ENCODE data around the gene ABCC11. TPM values are rescaled to one million over a fixed set of nuclear protein-coding genes. Genes with fewer than 3 reads are reported as not detected.

The ABCC11 gene
- total and polyA plus RNA-seq, 7 donors, result 0.14 to 0.28 TPM; not detected in 5

DNA sequence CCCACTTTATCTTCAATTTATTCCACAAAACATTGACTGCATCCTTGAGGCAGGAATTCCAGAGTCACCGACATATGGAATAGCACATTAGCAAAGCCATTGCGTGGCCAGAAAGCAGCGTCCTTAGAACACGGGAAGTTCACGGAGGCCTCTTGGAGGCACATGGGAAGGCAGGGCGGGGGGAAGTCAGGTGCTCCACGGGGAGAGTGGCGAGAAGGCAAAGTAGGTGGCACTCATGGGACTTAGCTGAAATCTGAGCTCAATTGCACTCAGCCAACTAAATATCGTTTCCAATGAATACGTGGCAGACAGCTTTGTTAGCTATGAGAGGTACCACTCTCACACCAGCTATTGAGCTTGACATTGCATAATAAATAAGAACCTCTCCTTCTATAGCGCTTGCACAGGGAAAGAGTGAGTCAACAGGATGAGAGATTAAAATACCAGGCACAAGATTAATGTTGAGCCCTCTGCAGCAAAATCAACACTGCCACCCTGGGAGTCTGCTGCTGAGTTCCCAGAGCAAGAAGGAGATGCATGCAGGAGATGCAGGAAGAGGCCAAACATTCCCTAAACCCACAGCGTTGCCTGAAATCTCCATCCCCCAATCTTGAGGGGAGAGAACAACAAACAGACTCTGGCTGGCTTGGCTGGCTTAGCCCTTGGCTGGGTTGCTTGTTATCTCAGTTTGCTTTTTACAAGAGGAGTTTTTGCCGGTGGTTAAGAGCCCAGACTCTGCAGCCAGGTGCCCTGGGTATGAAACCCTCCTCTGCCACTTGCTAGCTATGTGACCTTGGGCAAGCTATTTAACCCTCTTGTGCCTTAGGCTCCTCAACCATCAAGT lies 120.3 kb downstream of the ABCC11 start:
- WGBS, 2 donors, result 68% methylated on average over 13 of the region's 13 CpGs
- TF ChIP-seq EP300 (IDR thresholded peaks at IDR 0.05), result no peak
- TF ChIP-seq POLR2AphosphoS5 (IDR thresholded peaks at IDR 0.05), result no peak
- TF ChIP-seq, protein P1, sequence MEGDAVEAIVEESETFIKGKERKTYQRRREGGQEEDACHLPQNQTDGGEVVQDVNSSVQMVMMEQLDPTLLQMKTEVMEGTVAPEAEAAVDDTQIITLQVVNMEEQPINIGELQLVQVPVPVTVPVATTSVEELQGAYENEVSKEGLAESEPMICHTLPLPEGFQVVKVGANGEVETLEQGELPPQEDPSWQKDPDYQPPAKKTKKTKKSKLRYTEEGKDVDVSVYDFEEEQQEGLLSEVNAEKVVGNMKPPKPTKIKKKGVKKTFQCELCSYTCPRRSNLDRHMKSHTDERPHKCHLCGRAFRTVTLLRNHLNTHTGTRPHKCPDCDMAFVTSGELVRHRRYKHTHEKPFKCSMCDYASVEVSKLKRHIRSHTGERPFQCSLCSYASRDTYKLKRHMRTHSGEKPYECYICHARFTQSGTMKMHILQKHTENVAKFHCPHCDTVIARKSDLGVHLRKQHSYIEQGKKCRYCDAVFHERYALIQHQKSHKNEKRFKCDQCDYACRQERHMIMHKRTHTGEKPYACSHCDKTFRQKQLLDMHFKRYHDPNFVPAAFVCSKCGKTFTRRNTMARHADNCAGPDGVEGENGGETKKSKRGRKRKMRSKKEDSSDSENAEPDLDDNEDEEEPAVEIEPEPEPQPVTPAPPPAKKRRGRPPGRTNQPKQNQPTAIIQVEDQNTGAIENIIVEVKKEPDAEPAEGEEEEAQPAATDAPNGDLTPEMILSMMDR (IDR thresholded peaks at IDR 0.05), result no peak
- no peak for TF ChIP-seq POLR2A (IDR thresholded peaks at IDR 0.05)
- no peaks in the 10 kb centered on the region for H3K36me3 ChIP-seq
- H3K4me3 ChIP-seq, result no peak overlapping the region
- intact Hi-C loops (cut with DNase I), result no loop called here
- DNase-seq, result no peak
- H3K9me3 ChIP-seq, result no peaks in the 10 kb centered on the region
- no peaks in the 10 kb centered on the region for H3K4me1 ChIP-seq
- H3K27ac ChIP-seq, result no peak overlapping the region
- H3K27me3 ChIP-seq, result no peaks in the 10 kb centered on the region

DNA sequence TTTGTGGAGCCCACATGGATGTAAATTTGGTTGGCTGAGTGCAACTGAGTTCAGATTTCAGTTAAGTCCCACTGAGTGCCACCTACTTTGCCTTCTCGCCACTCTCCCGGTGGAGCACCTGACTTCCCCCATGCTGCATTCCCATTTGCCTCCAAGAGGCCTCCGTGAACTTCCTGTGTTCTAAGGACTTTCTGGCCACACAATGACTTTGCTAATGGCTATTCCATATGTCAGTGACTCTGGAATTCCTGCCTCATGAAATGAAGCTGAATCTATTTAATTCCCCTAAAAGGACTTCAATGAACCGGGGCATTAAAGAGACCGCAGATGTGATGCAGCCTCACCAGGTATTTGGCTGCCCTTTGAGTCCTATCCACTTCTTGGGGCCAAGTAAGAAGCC lies 121.5 kb downstream of the ABCC11 start:
- no peak for DNase-seq
- no peaks in the 10 kb centered on the region for H3K9me3 ChIP-seq
- intact Hi-C loops (cut with DNase I), result no loop called here

GRCh38 chr16:48124266-48124665 lies 123.1 kb downstream of the ABCC11 start:
- H3K36me3 ChIP-seq, result no peaks in the 10 kb centered on the region
- DNase-seq, result no peak
- TF ChIP-seq POLR2A (IDR thresholded peaks at IDR 0.05) (no peak), POLR2AphosphoS5 (IDR thresholded peaks at IDR 0.05) (no peak), EP300 (IDR thresholded peaks at IDR 0.05) (no peak)
- TF ChIP-seq, protein P1 (IDR thresholded peaks at IDR 0.05), result no peak
- no peaks in the 10 kb centered on the region for H3K9me3 ChIP-seq
- intact Hi-C loops (cut with DNase I), result no loop called here
- WGBS, 2 donors, result 85 to 86% methylated on average over 2 of the region's 2 CpGs
- no peaks in the 10 kb centered on the region for H3K27me3 ChIP-seq
- H3K4me1 ChIP-seq, result no peaks in the 10 kb centered on the region
- H3K27ac ChIP-seq, result no peak overlapping the region
- H3K4me3 ChIP-seq, result no peak overlapping the region

More for the DNA sequence above, 121.5 kb downstream of the ABCC11 start:
- Histone ChIP-seq H3K27me3 (no peaks in the 10 kb centered on the region), H3K36me3 (no peaks in the 10 kb centered on the region), H3K27ac (no peak overlapping the region), H3K4me1 (no peaks in the 10 kb centered on the region), H3K4me3 (no peak overlapping the region)
- no peak for TF ChIP-seq EP300 (IDR thresholded peaks at IDR 0.05)
- TF ChIP-seq POLR2AphosphoS5 (IDR thresholded peaks at IDR 0.05), result no peak
- 90 to 94% methylated on average over 5 of the region's 5 CpGs for WGBS, 2 donors

DNA sequence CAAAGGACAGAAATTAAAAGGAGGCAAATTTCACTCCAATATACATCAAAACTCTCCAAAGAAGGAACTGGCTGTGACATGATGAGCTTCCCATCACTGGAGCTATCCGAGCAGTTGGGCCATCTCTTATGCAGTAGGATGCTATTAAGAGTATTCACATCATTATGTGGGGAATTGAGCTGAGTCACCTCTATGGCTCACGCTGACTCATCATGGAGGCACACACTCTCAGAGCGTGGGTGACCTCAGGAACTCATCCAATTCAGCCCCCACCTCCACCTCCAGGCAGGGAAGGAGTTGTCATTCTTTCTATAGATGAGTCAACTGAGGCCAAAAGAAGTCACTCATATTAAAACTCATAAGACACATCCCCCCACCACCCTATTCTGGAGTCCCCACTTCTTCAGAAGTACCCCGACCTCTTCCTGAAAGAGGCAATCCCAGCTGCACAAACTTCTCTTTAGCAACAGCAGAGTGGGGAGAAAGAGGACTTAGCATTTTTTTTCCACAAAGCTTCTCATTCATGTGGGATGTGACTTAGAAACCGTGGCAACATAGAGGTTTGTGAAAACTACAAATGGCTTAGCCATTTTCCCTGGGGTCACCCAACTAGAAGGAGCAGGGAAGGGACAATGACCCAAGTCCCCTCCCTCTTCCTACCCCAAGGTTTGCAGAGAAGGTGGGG lies 124.1 kb downstream of the ABCC11 start:
- H3K9me3 ChIP-seq, result no peaks in the 10 kb centered on the region
- H3K27me3 ChIP-seq, result no peaks in the 10 kb centered on the region
- WGBS, 2 donors, result 63 to 65% methylated on average over 5 of the region's 5 CpGs
- no peak overlapping the region for H3K4me3 ChIP-seq
- H3K4me1 ChIP-seq, result no peaks in the 10 kb centered on the region
- no peak for DNase-seq
- H3K36me3 ChIP-seq, result no peaks in the 10 kb centered on the region
- intact Hi-C loops (cut with DNase I), result no loop called here
- H3K27ac ChIP-seq, result no peak overlapping the region
- no peak for TF ChIP-seq EP300 (IDR thresholded peaks at IDR 0.05)
- no peak for TF ChIP-seq POLR2A (IDR thresholded peaks at IDR 0.05)
- TF ChIP-seq, protein P1 (IDR thresholded peaks at IDR 0.05), result no peak
- TF ChIP-seq POLR2AphosphoS5 (IDR thresholded peaks at IDR 0.05), result no peak

GRCh38 chr16:48121276-48121675 lies 126.1 kb downstream of the ABCC11 start:
- no peaks in the 10 kb centered on the region for H3K36me3 ChIP-seq
- no peaks in the 10 kb centered on the region for H3K9me3 ChIP-seq
- WGBS, 2 donors, result 89 to 91% methylated on average over 5 of the region's 5 CpGs
- no peaks in the 10 kb centered on the region for H3K27me3 ChIP-seq
- no peak overlapping the region for H3K27ac ChIP-seq
- H3K4me1 ChIP-seq, result no peaks in the 10 kb centered on the region
- TF ChIP-seq POLR2AphosphoS5 (IDR thresholded peaks at IDR 0.05), result no peak
- TF ChIP-seq POLR2A (IDR thresholded peaks at IDR 0.05), result no peak
- TF ChIP-seq, protein P1 (IDR thresholded peaks at IDR 0.05), result no peak
- no peak for TF ChIP-seq EP300 (IDR thresholded peaks at IDR 0.05)
- no peak overlapping the region for H3K4me3 ChIP-seq
- intact Hi-C loops (cut with DNase I), result no loop called here
- no peak for DNase-seq

Measured in sigmoid colon (tissue), 7 donors.